Measurements from ENCODE around the gene RTL5.

- TF ChIP-seq LARP7 (IDR thresholded peaks at IDR 0.05) (no peak), REST (IDR thresholded peaks at IDR 0.05; ENCODE audit: low read depth, low read length) (no peak), RCOR1 (conservative IDR thresholded peaks at IDR 0.05; ENCODE audit: low read depth, low read length) (no peak), FOXK2 (IDR thresholded peaks at IDR 0.05) (no peak), RELA (IDR thresholded peaks at IDR 0.05; ENCODE audit: borderline replicate concordance, partially characterized antibody) (no peak), PRDM15 (CRISPR knock-in tag; IDR thresholded peaks at IDR 0.05) (no peak), CHD2 (IDR thresholded peaks at IDR 0.05; ENCODE audit: borderline replicate concordance, low read depth, low read length) (no peak), NFIC (IDR thresholded peaks at IDR 0.05; ENCODE audit: low read depth, low read length) (no peak), SPI1 (IDR thresholded peaks at IDR 0.05; ENCODE audit: borderline replicate concordance, insufficient read depth, low read depth, low read length) (no peak), BRCA1 (IDR thresholded peaks at IDR 0.05; ENCODE audit: low read depth, low read length) (no peak), ATF2 (IDR thresholded peaks at IDR 0.05; ENCODE audit: low read length) (no peak), USF1 (IDR thresholded peaks at IDR 0.05; ENCODE audit: borderline replicate concordance, extremely low read length, insufficient read depth, low read depth, low read length) (no peak)
Measured at GRCh38 chrX:72125331-72126047, 6.2 kb downstream of the RTL5 start.

All from GM12878 (cell line).